HCT116 (cell line): Measurements from ENCODE around the gene GRB7. TPM values are rescaled to one million over a fixed set of nuclear protein-coding genes. Genes with fewer than 3 reads are reported as not detected.

Experiments
- ATAC-seq: fragments of 200-7000 bp; cut with Tn5 transposase; 2 replicates; pipeline ENCODE4 v1.9.1; 2020; ENCODE audit warnings: mild to moderate bottlenecking, moderate library complexity
- BruUV-seq: library from RNA; stranded (reverse); fragments of 400-500 nt; replicated peaks from 2 replicates; lab custom pipeline; 2021; lab: Mats Ljungman, UMichigan
- CTCF ChIA-PET: fragments of 300-600 bp; sonication (Branson Sonifier 250); formaldehyde crosslinking; loops from one replicate; lab custom pipeline; 2021; ENCODE audit warnings: antibody characterized with exemption; lab: Charles Lee
- POLR2A ChIA-PET: fragments of 300-600, 350-600 bp; sonication (Branson Sonifier 250); formaldehyde crosslinking; loops from one replicate; lab custom pipeline; 2021; ENCODE audit warnings: antibody characterized with exemption; lab: Charles Lee
- RAD21 ChIA-PET, 2 experiments: fragments of 300-600 bp; sonication (Branson Sonifier 250); formaldehyde crosslinking; loops; one replicate each; lab custom pipeline; 2023; ENCODE audit warnings: low total read pairs in 2 of 2; ENCODE audit not compliant: uncharacterized antibody in 2 of 2, unreplicated experiment in 2 of 2, low non-redundant PET in 1 of 2; lab: Charles Lee
- DNase-seq: peaks from one replicate; pipeline ENCODE4 v3.0.0-alpha.2; 2010; ENCODE audit warnings: low read depth, low spot score
- H2AFZ ChIP-seq: fragments of 200-600 bp; shearing (Covaris generic), sonication (generic); 2 replicates; pipeline ENCODE4 v1.6.1; 2017; ENCODE audit warnings: low read depth, mixed run types, mixed read lengths, antibody characterized with exemption, low read length; ENCODE audit not compliant: poor library complexity, severe bottlenecking
- H3K27ac ChIP-seq: 2 replicates; pipeline ENCODE4 v1.5.1; 2012; ENCODE audit warnings: low read depth, low read length
- H3K27me3 ChIP-seq: fragments of 200-600 bp; sonication (generic); 2 replicates; pipeline ENCODE4 v1.6.1; 2016; ENCODE audit warnings: mixed run types, low read length, mixed read lengths; ENCODE audit not compliant: insufficient read depth
- H3K36me3 ChIP-seq, 2 experiments: fragments of 200-500 bp in 1 of 2; fragments of 200-600 bp in 1 of 2; sonication (Bioruptor generic) in 1 of 2; sonication (generic) in 1 of 2; 2 replicates each; pipeline versions ENCODE4 v1.5.1 to v1.6.1; 2014 to 2016; ENCODE audit warnings: low read length in 2 of 2, inconsistent platforms in 1 of 2, mixed read lengths in 1 of 2, mixed run types in 1 of 2; ENCODE audit not compliant: insufficient read depth in 2 of 2, control insufficient read depth in 1 of 2
- H3K4me1 ChIP-seq, 2 experiments: fragments of 200-600 bp in 1 of 2; sonication (generic) in 1 of 2; 2 replicates each; pipeline versions ENCODE4 v1.5.1 to v1.6.1; 2012 to 2017; ENCODE audit warnings: low read length in 2 of 2, inconsistent platforms in 1 of 2, mild to moderate bottlenecking in 1 of 2, mixed read lengths in 1 of 2, mixed run types in 1 of 2, moderate library complexity in 1 of 2; ENCODE audit not compliant: insufficient read depth in 2 of 2, control insufficient read depth in 1 of 2
- H3K4me2 ChIP-seq: fragments of 200-600 bp; sonication (generic); 2 replicates; pipeline ENCODE4 v1.6.1; 2017; ENCODE audit warnings: mixed run types, low read length, mixed read lengths
- H3K4me3 ChIP-seq, 2 experiments: fragments of 200-600 bp in 1 of 2; sonication (generic) in 1 of 2; replicated peaks in 1 of 2; 2 replicates each; pipeline ENCODE4 v1.5.1; 2011 to 2016; ENCODE audit warnings: low read length in 2 of 2, control low read depth in 1 of 2, low read depth in 1 of 2, mild to moderate bottlenecking in 1 of 2, mixed read lengths in 1 of 2, mixed run types in 1 of 2
- H3K79me2 ChIP-seq: fragments of 200-600 bp; sonication (generic); 2 replicates; pipeline ENCODE4 v1.6.1; 2017; ENCODE audit warnings: mild to moderate bottlenecking, mixed run types, low read length, moderate library complexity, mixed read lengths; ENCODE audit not compliant: insufficient read depth
- H3K9ac ChIP-seq: fragments of 200-600 bp; sonication (generic); 2 replicates; pipeline ENCODE4 v1.6.1; 2016; ENCODE audit warnings: low read length, mixed read lengths
- H3K9me2 ChIP-seq: fragments of 200-600 bp; sonication (generic), shearing (Covaris generic); 2 replicates; pipeline ENCODE4 v1.6.1; 2017; ENCODE audit warnings: mixed run types, mild to moderate bottlenecking, moderate library complexity; ENCODE audit not compliant: insufficient read depth
- H3K9me3 ChIP-seq, 2 experiments: fragments of 200-500 bp in 1 of 2; fragments of 200-600 bp in 1 of 2; sonication (Bioruptor generic) in 1 of 2; sonication (generic) in 1 of 2; 2 replicates each; pipeline ENCODE4 v1.6.1; 2014 to 2017; ENCODE audit warnings: low read length in 2 of 2, mixed read lengths in 2 of 2, inconsistent platforms in 1 of 2, low read depth in 1 of 2, mild to moderate bottlenecking in 1 of 2, mixed run types in 1 of 2, moderate library complexity in 1 of 2; ENCODE audit not compliant: control insufficient read depth in 1 of 2, insufficient read depth in 1 of 2
- H4K20me1 ChIP-seq: fragments of 200-600 bp; sonication (generic), shearing (Covaris generic); 2 replicates; pipeline ENCODE4 v1.6.1; 2017; ENCODE audit warnings: mixed run types, mild to moderate bottlenecking, moderate library complexity; ENCODE audit not compliant: insufficient read depth
- ATF3 ChIP-seq: IDR thresholded peaks from 2 replicates; pipeline ENCODE4 v1.6.1; 2012
- CEBPB ChIP-seq: IDR thresholded peaks from 2 replicates; pipeline ENCODE4 v1.6.1; 2012; ENCODE audit warnings: low read depth
- EGR1 ChIP-seq: IDR thresholded peaks from 2 replicates; pipeline ENCODE4 v1.6.1; 2012; ENCODE audit warnings: low read depth
- ELF1 ChIP-seq: IDR thresholded peaks from 2 replicates; pipeline ENCODE4 v1.6.1; 2012; ENCODE audit warnings: low read depth, borderline replicate concordance
- EZH2phosphoT487 ChIP-seq: fragments of 200-600 bp; IDR thresholded peaks from 2 replicates; pipeline ENCODE4 v1.6.1; 2018; ENCODE audit warnings: antibody characterized with exemption, borderline replicate concordance
- FOSL1 ChIP-seq: IDR thresholded peaks from 2 replicates; pipeline ENCODE4 v1.6.1; 2012; ENCODE audit warnings: low read depth
- JUND ChIP-seq: IDR thresholded peaks from 2 replicates; pipeline ENCODE4 v1.6.1; 2012
- POLR2AphosphoS5 ChIP-seq: IDR thresholded peaks from 2 replicates; pipeline ENCODE4 v1.6.1; 2011; ENCODE audit warnings: mild to moderate bottlenecking, low read depth, low read length, moderate library complexity
- SIN3A ChIP-seq: IDR thresholded peaks from 2 replicates; pipeline ENCODE4 v1.6.1; 2012; ENCODE audit warnings: low read depth
- SP1 ChIP-seq: IDR thresholded peaks from 2 replicates; pipeline ENCODE4 v1.6.1; 2012; ENCODE audit warnings: low read depth
- YY1 ChIP-seq: IDR thresholded peaks from 2 replicates; pipeline ENCODE4 v1.6.1; 2011; ENCODE audit warnings: low read length, low read depth, moderate library complexity, mild to moderate bottlenecking; ENCODE audit not compliant: insufficient replicate concordance; ENCODE audit errors: extremely low read depth
- ZNF274 ChIP-seq: fragments of 200-500 bp; sonication (Bioruptor generic); IDR thresholded peaks from 2 replicates; pipeline ENCODE4 v1.6.1; 2014; ENCODE audit warnings: mild to moderate bottlenecking, low read depth, low read length, inconsistent platforms
- intact Hi-C: fragments of 100-400 bp; cut with micrococcal nuclease; formaldehyde crosslinking; loops from 2 replicates; pipeline ENCODE4 v1.10.0; 2022
- total RNA-seq: library from RNA; stranded (reverse); gene quantifications from one replicate; pipeline ENCODE4 v1.2.1, GENCODE V29; 2021; ENCODE audit not compliant: unreplicated experiment
- TF ChIP-seq, protein P1 (sequence below): IDR thresholded peaks from 2 replicates; pipeline ENCODE4 v1.6.1; 2012
- TF ChIP-seq, protein P2 (sequence below): IDR thresholded peaks from 2 replicates; pipeline ENCODE4 v1.6.1; 2011; ENCODE audit warnings: mild to moderate bottlenecking, low read length, moderate library complexity; ENCODE audit not compliant: insufficient replicate concordance; ENCODE audit errors: extremely low read depth
- TF ChIP-seq, protein P3 (sequence below), 3 experiments: fragments of 200-600 bp in 1 of 3; sonication (generic) in 1 of 3; IDR thresholded peaks in 2 of 3; conservative IDR thresholded peaks in 1 of 3; 2 replicates each; pipeline ENCODE4 v1.5.1; 2012 to 2017; ENCODE audit warnings: low read depth in 2 of 3, low read length in 2 of 3, antibody characterized with exemption in 1 of 3, borderline replicate concordance in 1 of 3, control low read depth in 1 of 3, mild to moderate bottlenecking in 1 of 3, mixed read lengths in 1 of 3, mixed run types in 1 of 3, moderate library complexity in 1 of 3; ENCODE audit not compliant: insufficient read depth in 1 of 3

The GRB7 gene
- total RNA-seq, 1 experiment from 2014 or later = 51.9 TPM

- intact Hi-C loops = no loop called here
- Histone ChIP-seq H3K9me2 (no peaks in the 10 kb centered on the region), H3K4me2 (no peak overlapping the region), H4K20me1 (no peaks in the 10 kb centered on the region), H3K27ac (no peak overlapping the region), H3K79me2 (no peaks in the 10 kb centered on the region), H3K9ac (no peak overlapping the region), H2AFZ (no peak overlapping the region), H3K4me1 (peaks cover 0 to 5% of the 10 kb centered on the region in 2 experiments; a peak in 1 of 4 replicates), H3K36me3 (no peaks in the 10 kb centered on the region), H3K27me3 (peaks cover 5% of the 10 kb centered on the region; the same call in 1 of the 2 replicates), H3K4me3 (no peak overlapping the region), H3K9me3 (no peaks in the 10 kb centered on the region)
- DNase-seq (no peak), ATAC-seq (no peak)
- RAD21 ChIA-PET = no interaction called here
- no TSS peak for BruUV-seq
- CTCF ChIA-PET = interaction anchor here (1.3 kb wide), 1 partner anchor 154 kb away, joined by 3 read pairs; no protein-coding TSS in a partner anchor
- POLR2A ChIA-PET = no interaction called here
- TF ChIP-seq, protein P1, sequence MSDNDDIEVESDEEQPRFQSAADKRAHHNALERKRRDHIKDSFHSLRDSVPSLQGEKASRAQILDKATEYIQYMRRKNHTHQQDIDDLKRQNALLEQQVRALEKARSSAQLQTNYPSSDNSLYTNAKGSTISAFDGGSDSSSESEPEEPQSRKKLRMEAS = no peak
- TF ChIP-seq ATF3 (no peak), SP1 (no peak)
Observed at GRCh38 chr17:39776252-39776651, 38.5 kb downstream of the GRB7 start.

GRCh38 chr17:39777534-39778365, 40.0 kb downstream of the GRB7 start:
- H3K36me3 ChIP-seq = no peaks in the 10 kb centered on the region
- intact Hi-C loops = no loop called here
- H2AFZ ChIP-seq = no peak overlapping the region
- no peak for DNase-seq
- H3K4me3 ChIP-seq = no peak overlapping the region
- H3K9me3 ChIP-seq = no peaks in the 10 kb centered on the region
- ChIA-PET CTCF (no interaction called here), RAD21 (no interaction called here), POLR2A (no interaction called here)
- H3K4me1 ChIP-seq = peaks cover 6 to 14% of the 10 kb centered on the region in 2 experiments; a peak in 2 of 4 replicates
- H3K9me2 ChIP-seq = no peaks in the 10 kb centered on the region
- H3K79me2 ChIP-seq = no peaks in the 10 kb centered on the region
- no TSS peak for BruUV-seq
- H3K4me2 ChIP-seq = no peak overlapping the region
- no peak for ATAC-seq
- H4K20me1 ChIP-seq = no peaks in the 10 kb centered on the region
- H3K27ac ChIP-seq = no peak overlapping the region
- H3K27me3 ChIP-seq = 0 out of 2 replicates have a peak, but pooled peaks cover 5% of the 10 kb centered on the region
- H3K9ac ChIP-seq = no peak overlapping the region
- TF ChIP-seq POLR2AphosphoS5 (no peak), FOSL1 (no peak), ELF1 (no peak), EZH2phosphoT487 (no peak), YY1 (no peak), SIN3A (no peak), SP1 (no peak), JUND (no peak), CEBPB (no peak), EGR1 (no peak), ZNF274 (no peak)
- TF ChIP-seq, protein P2, sequence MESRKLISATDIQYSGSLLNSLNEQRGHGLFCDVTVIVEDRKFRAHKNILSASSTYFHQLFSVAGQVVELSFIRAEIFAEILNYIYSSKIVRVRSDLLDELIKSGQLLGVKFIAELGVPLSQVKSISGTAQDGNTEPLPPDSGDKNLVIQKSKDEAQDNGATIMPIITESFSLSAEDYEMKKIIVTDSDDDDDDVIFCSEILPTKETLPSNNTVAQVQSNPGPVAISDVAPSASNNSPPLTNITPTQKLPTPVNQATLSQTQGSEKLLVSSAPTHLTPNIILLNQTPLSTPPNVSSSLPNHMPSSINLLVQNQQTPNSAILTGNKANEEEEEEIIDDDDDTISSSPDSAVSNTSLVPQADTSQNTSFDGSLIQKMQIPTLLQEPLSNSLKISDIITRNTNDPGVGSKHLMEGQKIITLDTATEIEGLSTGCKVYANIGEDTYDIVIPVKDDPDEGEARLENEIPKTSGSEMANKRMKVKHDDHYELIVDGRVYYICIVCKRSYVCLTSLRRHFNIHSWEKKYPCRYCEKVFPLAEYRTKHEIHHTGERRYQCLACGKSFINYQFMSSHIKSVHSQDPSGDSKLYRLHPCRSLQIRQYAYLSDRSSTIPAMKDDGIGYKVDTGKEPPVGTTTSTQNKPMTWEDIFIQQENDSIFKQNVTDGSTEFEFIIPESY = no peak
- TF ChIP-seq, protein P3, sequence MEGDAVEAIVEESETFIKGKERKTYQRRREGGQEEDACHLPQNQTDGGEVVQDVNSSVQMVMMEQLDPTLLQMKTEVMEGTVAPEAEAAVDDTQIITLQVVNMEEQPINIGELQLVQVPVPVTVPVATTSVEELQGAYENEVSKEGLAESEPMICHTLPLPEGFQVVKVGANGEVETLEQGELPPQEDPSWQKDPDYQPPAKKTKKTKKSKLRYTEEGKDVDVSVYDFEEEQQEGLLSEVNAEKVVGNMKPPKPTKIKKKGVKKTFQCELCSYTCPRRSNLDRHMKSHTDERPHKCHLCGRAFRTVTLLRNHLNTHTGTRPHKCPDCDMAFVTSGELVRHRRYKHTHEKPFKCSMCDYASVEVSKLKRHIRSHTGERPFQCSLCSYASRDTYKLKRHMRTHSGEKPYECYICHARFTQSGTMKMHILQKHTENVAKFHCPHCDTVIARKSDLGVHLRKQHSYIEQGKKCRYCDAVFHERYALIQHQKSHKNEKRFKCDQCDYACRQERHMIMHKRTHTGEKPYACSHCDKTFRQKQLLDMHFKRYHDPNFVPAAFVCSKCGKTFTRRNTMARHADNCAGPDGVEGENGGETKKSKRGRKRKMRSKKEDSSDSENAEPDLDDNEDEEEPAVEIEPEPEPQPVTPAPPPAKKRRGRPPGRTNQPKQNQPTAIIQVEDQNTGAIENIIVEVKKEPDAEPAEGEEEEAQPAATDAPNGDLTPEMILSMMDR (IDR thresholded peaks at IDR 0.05 in 2 of 3, conservative IDR thresholded peaks at IDR 0.05 in 1 of 3; ENCODE audit: borderline replicate concordance in 1 of 3, insufficient read depth in 1 of 3, low read depth in 2 of 3, low read length in 2 of 3) = no peak
